Ramos (cell line): ENCODE data around the gene CLTC.
"Not testable (repeated sequence)": the region's sequence is repeated elsewhere in the genome, so short reads cannot be mapped to it uniquely, and the experiment has no call there.

Experiments
- in situ Hi-C: fragments of 300-500 bp; cut with MboI; formaldehyde crosslinking; loops from one replicate; pipeline ENCODE4 v1.14.3; 2022; ENCODE audit warnings: low sequenced_read_pairs; ENCODE audit not compliant: unreplicated experiment

Gene CLTC

DNA sequence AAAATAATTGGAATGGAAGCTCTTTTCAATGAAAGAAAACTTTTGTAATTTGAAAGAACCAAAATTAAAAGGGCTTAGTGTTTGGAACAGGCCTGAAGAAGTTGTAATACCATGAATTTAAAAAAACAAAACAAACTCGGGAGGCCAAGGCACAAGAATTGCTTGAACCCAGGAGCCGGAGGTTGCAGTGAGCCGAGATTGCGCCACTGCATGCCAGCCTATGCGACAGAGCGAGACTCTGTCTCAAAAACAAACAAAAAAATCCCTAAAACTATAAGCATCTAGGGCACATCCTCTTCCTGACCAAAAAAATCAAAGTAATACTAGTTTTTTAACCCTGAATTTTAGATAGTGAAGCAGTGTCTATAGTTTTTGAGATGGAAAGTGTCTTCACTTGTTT is 12.7 kb downstream of the CLTC start:
- in situ Hi-C loops = no loop called here

DNA sequence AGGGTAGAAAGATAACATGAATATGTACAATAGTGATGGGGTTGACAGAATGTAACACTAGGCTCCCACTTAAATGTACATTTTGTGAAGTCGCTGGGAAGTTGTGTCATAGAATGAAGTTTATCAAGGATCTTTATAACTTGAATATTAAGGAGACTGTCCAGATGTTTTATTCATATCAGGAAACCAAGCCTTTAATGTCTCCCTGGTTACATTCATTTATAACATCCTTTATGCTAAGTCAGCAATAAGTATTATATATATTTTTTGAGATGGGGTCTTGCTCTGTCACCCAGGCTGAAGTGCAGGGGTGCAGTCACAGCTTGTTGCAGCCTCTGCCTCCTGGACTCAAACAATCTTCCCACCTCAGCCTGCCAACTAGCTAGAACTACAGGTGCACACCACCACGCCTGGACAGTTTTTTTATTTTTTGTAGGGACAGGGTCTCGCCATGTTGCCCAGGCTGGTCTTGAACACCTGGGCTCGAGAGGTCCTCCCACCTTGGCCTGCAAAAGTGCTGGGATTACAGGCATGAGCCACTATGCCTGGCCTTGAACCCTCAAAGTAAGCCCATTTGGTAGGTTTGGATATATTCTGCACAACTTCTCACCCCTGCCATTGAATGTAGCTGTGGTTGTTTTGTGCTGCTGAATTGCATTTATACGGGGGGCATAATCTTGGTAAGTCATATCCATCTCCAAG is 14.1 kb downstream of the CLTC start:
- in situ Hi-C loops = no loop called here

DNA sequence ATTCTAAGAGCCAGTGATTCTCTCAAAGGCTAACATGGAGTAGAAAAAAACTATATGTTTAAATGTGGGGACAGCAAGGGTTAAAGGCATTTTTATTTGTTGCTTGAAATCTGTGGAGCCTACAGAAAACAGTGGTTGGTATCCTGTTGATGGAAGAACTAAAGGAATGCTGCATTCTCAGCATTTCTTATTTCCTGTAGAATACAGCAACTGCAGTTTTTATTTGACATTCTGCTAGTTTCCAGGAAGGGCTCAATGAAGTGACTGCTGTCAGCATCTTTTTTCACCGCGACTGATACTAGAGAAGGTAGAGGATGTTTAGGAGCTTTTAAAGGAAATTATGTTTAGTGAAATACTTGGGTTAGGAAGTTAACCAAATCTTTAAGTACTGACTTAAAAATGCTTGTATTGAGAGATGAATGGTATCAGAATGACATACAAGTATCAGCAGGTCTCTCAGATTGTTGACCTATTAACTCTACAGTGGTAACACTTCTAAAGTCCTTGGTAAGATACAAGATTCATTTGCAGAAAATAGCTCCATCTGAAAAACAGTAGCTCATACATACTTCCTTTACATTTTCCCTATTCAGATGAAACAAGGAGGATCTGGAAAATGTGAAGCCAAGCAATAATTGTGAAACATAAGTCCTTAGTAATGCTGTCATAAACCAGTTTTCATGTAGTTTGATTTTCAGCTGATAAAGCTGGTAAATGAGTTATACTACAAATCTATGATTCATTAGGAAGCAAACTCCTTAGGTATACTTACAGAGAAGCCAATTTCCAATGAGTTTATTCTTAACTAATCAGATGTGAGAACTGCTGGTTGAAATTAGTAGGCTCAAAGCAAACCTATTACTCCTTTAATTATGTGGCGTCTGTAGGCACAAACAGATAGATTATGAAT is 15.2 kb downstream of the CLTC start:
- in situ Hi-C loops = no loop called here

DNA sequence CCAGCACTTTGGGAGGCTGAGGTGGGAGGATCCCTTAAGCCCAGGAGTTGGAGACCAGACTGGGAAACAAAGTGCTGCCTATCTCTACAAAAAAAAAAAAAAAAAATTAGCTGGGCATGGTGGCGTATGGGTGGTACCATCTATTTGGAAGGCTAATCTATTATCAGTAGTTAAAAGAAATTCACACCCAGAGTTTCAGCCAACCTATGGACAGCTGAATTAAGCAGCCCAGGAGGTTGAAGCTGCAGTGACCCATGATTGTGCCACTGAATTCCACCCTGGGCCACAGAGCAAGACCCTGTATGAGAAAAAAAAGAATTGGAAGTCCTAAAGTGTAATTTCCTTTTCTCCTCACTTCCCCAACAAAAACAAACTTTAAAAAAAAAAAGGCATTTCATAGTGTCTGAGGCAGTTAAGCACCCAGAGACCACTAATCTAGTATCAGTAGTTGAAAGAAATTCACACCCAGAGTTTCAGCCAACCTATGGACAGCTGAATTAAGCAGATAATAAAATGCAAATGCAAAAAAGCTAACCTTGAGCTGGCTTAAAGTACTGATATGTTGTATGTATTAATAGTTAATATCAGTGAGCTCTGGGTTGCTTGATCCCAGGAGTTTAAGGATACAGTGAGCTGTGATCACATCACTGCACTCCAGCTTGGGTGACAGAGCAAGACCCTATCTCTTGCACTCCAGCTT is 18.1 kb downstream of the CLTC start:
- in situ Hi-C loops = no loop called here

DNA sequence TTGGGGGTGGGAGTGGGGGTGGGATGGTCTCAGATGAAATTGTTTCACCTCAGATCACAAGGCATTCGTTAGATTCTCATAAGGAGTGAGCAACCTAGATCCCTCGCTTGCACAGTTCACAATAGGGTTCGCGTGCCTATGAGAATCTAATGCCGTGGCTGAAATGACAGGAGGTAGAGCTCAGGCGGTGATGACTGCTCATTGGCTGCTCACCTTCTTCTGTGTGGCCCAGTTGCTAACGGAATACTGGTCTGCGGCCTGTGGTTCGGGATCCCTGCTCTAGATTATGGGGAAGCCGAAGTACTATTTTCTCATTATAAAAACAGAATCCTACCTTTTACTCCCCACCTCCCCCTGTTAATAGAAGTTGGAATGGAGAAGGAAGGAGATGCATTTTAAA is 18.9 kb downstream of the CLTC start:
- in situ Hi-C loops = no loop called here

DNA sequence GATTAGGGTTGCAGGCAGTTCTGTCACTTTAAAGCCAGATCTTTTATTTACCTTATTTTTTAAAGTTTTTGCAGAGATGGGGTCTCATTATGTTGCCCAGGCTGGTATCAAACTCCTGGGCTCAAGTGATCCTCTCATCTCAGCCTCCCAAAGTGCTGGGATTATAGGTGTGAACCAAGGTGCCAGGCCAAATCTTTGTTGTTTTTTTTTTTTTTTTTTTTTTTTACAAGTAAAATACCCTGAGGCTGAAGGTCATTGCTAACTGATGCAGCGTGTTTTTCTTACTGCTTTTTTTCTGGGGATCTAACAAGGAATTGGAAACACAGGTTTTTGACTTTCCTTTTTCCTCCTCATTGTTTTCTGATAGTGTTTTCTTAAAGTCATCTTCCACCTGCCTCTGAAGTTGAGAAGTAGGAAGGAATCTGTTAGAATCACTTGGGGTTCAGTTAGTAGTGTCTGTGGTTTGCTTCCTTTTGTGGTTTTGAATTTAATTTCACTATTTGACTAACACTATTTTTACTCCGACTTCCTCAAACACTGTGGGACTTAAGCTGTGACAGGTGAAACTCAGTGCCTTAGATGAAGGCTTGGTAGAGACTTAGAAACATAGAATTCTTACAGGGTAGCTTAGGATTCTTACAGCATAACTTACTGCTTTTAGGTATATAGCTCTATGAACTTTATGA is 22.2 kb downstream of the CLTC start:
- in situ Hi-C loops = no loop called here

DNA sequence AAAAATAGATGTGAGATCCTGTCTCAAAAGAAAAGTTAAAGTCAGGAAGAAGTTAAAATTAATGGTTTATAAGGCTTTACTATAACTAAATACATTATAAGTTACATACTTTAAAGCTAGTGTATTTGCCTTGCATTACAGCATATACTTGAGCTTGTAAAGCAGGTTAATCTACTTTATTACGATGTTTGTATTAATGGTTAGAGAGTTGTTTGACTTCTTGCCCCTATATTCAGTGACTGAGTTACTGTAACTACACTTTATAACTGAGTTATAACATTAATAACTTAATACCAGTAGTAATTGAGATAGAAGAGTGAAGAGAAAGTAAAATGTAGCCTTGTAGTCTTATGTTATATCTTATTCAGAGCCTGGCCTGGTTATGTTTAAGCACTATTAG is 22.9 kb downstream of the CLTC start:
- in situ Hi-C loops = no loop called here

DNA sequence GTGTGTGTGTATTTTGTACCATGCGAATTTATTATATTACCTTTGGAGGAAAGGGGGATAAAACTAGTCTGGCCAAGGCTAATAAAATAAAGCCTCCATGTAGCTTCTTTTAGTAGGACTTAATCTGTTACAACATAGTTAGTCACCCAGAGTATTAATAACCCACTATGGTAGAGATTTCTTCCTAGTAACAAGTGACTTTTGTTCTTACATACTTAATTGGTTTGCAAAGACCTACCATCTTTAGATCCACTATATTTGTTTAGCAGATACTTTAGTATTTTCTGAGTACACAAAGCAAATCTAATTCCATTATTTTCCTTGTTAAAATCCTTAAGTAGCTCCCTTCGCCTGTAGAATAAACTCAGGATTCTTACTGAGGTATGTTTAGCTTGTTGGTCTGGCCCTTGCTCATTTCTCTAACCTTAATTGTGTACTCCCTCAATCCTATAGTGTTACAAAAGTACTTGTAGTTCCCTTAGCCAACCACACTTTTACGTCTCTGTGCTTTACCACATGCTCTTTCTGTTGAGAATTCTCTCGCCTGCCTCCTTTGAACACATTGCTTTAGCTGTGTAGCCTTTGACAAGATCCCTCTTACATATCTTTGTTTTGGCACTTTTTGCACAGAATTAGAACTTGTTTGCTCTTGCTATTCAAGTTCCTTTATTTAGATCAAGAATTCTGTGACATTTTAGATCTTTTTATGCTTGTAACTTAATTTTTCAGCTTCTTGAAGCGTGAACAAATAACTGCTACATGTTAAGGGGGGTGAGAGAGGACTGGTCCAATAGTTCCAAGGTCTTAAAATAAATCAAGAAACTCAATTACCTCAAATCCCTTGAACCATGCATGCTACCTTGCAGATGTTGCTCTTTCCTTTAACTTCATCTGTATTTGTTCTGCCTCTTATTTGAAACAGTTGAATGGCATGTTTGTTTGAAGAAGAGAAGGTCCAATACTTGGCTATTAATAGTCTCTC is 23.8 kb downstream of the CLTC start:
- in situ Hi-C loops = no loop called here

DNA sequence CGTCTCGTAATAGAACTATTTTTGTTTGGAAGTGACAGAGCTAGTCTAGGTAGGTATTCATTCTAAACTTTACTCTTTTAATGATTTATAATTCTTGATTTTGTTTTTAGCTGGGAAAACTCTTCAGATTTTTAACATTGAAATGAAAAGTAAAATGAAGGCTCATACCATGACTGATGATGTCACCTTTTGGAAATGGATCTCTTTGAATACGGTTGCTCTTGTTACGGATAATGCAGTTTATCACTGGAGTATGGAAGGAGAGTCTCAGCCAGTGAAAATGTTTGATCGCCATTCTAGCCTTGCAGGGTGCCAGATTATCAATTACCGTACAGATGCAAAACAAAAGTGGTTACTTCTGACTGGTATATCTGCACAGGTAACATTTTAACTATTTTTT is 27.6 kb downstream of the CLTC start:
- in situ Hi-C loops = no loop called here

DNA sequence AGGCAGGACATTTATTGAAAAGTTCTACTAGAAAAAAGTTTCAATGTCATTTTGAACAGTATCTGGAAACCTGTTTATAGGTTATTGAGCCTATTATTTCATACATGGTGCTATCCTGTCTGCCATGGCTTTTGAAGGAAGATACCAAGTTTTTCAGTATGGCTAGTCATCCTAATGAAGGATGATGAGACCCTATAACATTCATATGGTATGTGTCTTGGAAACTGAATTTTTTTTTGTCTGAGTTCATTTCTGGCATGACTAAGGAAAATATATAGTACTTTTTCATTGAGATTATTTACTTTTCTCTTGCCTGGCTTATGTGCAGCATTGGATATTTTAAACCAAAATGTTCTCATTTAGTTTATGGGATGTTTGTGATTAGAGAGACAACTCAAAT is 30.2 kb downstream of the CLTC start:
- in situ Hi-C loops = no loop called here

DNA sequence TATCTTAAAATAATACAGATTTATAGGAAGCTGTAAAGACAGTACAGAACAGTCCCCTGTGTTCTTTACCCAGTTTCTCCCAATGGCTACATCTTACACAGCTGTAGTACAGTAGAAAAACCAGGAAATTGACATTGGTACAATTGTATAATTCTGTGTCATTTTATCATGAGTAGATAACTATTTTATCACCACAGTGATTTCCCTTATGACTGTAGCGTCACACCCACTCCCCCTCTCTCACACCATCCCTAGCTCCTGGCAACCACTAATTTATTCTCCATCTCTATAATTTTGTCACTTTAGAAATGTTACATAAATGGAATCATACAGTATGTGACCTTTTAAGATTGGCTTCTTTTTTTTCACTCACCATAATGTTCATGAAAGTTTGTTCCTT is 30.9 kb downstream of the CLTC start:
- in situ Hi-C loops = no loop called here

DNA sequence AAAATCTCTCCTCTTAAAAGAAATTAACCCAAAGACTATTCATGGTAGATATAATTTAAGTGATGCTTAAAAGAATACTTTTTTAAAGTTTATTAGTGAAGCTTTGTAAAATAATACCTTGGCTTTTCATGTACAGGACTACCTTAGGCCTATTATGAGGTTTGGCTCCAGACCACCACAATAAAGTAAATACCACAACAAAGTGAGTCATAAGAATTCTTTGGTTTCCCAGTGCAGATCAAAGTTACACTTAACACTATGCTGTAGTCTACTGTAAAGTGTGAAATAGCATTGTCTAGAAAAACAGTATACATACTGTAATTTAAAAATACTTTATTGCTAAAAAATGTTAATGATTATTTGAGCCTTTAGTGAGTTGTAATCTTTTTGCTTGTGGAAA is 31.7 kb downstream of the CLTC start:
- in situ Hi-C loops = no loop called here

DNA sequence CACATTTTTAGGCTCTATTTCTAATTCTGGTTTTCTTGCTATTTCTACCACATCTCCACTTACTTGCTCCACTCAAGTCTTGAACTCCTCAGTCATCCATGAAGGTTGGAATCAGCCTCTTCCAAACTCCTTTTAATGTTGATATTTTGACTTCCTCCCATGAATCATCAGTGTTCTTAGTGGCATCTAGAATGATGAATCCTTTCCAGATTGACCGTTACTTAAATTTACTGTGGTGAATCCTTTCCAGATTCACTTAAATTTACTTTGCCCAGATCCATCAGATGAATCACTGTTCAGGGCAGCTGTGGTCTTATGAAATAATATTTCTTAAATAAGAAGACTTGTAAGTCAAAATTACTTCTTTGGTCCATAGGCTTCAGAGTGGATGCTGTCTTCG is 32.4 kb downstream of the CLTC start:
- in situ Hi-C loops = no loop called here

DNA sequence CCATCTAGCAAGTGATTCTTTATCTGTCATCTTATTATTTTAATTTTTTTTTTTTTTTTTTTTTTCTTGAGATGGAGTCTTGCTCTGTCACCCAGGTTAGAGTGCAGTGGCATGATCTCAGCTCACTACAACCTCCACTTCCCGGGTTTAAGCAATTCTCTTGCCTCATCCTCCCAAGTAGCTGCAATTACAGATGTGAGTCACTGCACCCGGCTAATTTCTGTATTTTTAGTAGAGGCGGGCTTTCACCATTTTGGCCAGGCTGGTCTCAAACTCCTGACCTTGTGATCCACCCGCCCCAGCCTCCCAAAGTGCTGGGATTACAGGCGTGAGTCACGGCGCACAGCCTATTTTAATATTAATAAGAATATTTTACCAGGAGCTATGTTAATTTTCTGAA is 36.9 kb downstream of the CLTC start:
- in situ Hi-C loops = not testable (repeated sequence)

DNA sequence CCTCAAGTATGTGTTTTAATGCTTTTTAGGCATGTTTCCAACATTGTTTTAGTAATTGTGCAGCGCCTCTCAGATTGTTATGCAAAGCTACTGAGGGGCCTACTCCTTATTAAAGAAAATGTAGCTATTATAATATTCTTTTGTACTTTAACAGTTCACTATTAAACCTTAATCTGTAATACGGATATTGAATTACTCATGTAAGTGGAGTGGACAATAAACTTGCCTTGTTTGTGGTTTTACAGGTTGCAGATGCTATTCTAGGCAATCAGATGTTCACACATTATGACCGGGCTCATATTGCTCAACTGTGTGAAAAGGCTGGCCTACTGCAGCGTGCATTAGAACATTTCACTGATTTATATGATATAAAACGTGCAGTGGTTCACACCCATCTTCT is 46.5 kb downstream of the CLTC start:
- in situ Hi-C loops = no loop called here

DNA sequence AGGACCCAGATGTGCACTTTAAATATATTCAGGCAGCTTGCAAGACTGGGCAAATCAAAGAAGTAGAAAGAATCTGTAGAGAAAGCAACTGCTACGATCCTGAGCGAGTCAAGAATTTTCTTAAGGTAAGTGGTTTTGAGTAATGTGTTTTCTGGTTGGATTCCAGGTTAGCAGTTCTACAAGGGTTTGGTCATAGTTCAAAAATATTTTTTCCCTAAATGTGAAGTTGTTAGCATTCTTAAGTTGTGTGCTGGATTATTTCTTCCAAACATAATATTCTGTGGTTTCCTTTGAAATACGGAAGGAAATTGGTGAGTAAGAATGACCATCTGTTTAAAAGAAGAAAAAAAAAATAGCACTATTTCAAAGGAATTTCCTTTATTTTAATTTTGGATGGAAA is 49.1 kb downstream of the CLTC start:
- in situ Hi-C loops = no loop called here

DNA sequence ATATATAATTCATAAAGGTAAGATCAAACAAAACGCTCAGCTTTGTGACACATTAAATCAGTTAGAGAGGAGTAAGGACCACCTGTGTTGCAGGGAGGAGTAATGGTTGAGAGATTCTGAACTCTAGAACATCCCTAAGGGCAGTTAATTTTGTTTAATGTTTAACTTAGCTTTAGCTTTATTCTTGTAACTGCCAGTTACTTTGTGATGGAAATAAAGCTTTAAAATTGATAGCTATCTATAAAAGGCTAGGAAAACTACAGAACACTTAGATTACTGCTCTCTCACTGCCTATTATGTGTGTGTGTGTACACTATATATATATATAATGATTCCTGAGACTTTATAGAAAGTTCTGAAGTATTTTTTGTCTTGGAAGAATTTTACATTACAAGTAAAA is 49.7 kb downstream of the CLTC start:
- in situ Hi-C loops = no loop called here

DNA sequence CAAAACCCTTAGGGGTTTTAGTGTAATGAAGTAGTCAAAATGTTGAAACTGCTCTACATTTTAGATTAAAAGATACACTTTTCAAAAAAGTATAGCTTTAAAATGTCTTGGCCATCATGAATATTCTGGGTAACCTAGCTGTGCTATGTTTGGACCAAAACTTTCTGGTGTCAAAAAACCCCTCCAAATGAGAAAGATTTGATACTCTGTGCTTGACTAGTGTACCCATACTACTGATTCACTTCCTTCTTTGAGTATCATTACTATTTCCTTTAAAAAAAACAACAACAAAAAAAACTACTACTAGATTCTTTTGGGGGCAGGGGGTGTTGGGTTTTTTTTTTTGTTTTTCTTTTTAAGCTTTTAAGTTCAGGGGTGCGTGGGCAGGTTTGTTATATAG is 50.2 kb downstream of the CLTC start:
- in situ Hi-C loops = no loop called here

DNA sequence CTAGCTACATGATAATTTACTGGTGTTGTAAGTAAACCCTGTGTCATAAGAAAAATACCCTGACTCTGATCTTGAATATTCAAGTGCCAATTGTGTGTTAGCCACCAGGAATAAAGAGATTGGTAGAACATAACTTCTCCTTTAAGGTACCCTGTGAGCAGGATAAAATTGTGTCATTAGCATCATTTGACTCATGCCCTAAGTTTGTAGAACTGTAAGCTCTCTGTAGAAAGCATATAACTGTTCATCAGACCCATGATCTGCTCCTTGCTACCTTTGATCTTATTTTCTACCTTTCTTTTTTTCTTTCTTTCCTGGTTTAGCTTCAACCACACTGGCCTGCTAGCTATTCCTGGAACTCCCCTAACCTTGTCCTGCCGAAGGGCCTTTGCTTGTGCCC is 51.7 kb downstream of the CLTC start:
- in situ Hi-C loops = no loop called here

DNA sequence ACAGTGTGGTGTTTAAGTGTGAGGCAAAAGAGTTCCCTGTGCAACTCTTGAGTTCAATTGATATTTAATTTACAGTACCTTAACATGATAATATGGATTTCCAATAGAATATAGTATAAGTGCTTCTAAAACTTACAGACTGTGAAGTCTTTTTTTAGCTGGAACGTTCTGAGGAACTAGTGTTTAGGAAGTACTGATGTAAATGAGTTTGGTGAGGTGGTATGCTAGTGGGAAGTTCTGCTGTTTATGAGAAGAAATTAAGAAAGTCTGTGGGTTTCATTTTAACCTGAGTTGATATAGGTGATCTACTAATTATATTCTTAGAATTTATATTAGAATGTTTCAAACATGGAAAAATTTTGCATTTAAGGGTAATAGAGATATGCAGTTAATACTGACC is 55.5 kb downstream of the CLTC start:
- in situ Hi-C loops = no loop called here
